NCI-H187 treated with DMSO at 0.1 percent for 48 hours (cell line): Measurements from ENCODE around the gene FITM1.
"Not testable (repeated sequence)": the region's sequence is repeated elsewhere in the genome, so short reads cannot be mapped to it uniquely, and the experiment has no call there.

Experiments used
- DNase-seq: peaks from one replicate; lab custom pipeline; 2025; lab: John Stamatoyannopoulos, UW

FITM1 gene

GRCh38 chr14:24098229-24098926 lies 32.1 kb upstream of the FITM1 start:
- DNase-seq: no peak

GRCh38 chr14:24098927-24099813 lies 31.3 kb upstream of the FITM1 start:
- DNase-seq: no peak

GRCh38 chr14:24100197-24100981 lies 30.1 kb upstream of the FITM1 start:
- DNase-seq: no peak

GRCh38 chr14:24100982-24101494 lies 29.4 kb upstream of the FITM1 start:
- no peak for DNase-seq

GRCh38 chr14:24102357-24103048 lies 28.0 kb upstream of the FITM1 start:
- DNase-seq: no peak

- DNase-seq: no peak
Observed at GRCh38 chr14:24103451-24103850, 27.0 kb upstream of the FITM1 start.

- DNase-seq: not testable (repeated sequence)
Observed at GRCh38 chr14:24105609-24106239, 24.7 kb upstream of the FITM1 start.

- no peak for DNase-seq
Observed at GRCh38 chr14:24106672-24107271, 23.7 kb upstream of the FITM1 start.

- no peak for DNase-seq
Observed at GRCh38 chr14:24108336-24108874, 22.1 kb upstream of the FITM1 start.

GRCh38 chr14:24110060-24110459 lies 20.4 kb upstream of the FITM1 start:
- no peak for DNase-seq

GRCh38 chr14:24110523-24110922 lies 19.9 kb upstream of the FITM1 start:
- no peak for DNase-seq

GRCh38 chr14:24113379-24113800 lies 17.1 kb upstream of the FITM1 start:
- DNase-seq: no peak

GRCh38 chr14:24113801-24114531 lies 16.5 kb upstream of the FITM1 start:
- DNase-seq: peak; percentile 65

- peak; percentile 99 for DNase-seq
Observed at GRCh38 chr14:24114532-24115421, 15.7 kb upstream of the FITM1 start, which contains the start of the genes DCAF11 and NRL. Gene DCAF11 (plus strand): TSS chr14:24114777. CDS start chr14:24115595, 818 bp downstream. Gene NRL (minus strand): TSS chr14:24114949. CDS start chr14:24082848, 32,101 bp downstream.

GRCh38 chr14:24115422-24116127 lies 14.9 kb upstream of the FITM1 start:
- DNase-seq: no peak

GRCh38 chr14:24116128-24116814 lies 14.2 kb upstream of the FITM1 start:
- DNase-seq: no peak

GRCh38 chr14:24117179-24117578 lies 13.3 kb upstream of the FITM1 start:
- DNase-seq: no peak
